Naive thymus-derived CD4-positive, alpha-beta T cell (primary cell): ENCODE results near the gene AKAP6. TPM values are rescaled to one million over a fixed set of nuclear protein-coding genes. Genes with fewer than 3 reads are reported as not detected.

Experiments
- ATAC-seq: fragments of 150-1000 bp; cut with Tn5 transposase; 2 replicates; pipeline ENCODE4 v1.10.0; 2021; ENCODE audit warnings: mild to moderate bottlenecking, moderate library complexity
- CTCF ChIA-PET: fragments of 350-600 bp; sonication (Branson Sonifier 250); formaldehyde crosslinking; loops from one replicate; lab custom pipeline; 2021; ENCODE audit warnings: antibody characterized with exemption; lab: Charles Lee
- POLR2A ChIA-PET: fragments of 350-600 bp; sonication (Branson Sonifier 250); formaldehyde crosslinking; loops from one replicate; lab custom pipeline; 2021; ENCODE audit warnings: antibody characterized with exemption, inconsistent platforms; lab: Charles Lee
- DNase-seq, 9 donors: peaks; one replicate each; pipeline versions ENCODE4 v3.0.0 to v3.0.0-alpha.2; 2020 to 2022; ENCODE audit warnings: mixed read lengths in 1 of 9
- H3K27ac ChIP-seq: one replicate; pipeline ENCODE4 v1.7.0; 2013; ENCODE audit warnings: mild to moderate bottlenecking, low read depth, low read length, moderate library complexity
- H3K27me3 ChIP-seq, 2 donors: one replicate each; pipeline ENCODE4 v1.7.0; 2013; ENCODE audit warnings: low read length in 2 of 2, mild to moderate bottlenecking in 2 of 2, moderate library complexity in 2 of 2; ENCODE audit not compliant: control insufficient read depth in 2 of 2, insufficient read depth in 2 of 2
- H3K36me3 ChIP-seq, 3 experiments: 1 replicate in 2 of 3; 2 replicates in 1 of 3; pipeline ENCODE4 v1.7.0; 2013; ENCODE audit warnings: low read length in 3 of 3, mild to moderate bottlenecking in 3 of 3, moderate library complexity in 1 of 3; ENCODE audit not compliant: insufficient read depth in 3 of 3, control insufficient read depth in 2 of 3
- H3K4me1 ChIP-seq, 2 donors: one replicate each; pipeline ENCODE4 v1.7.0; 2013; ENCODE audit warnings: low read length in 2 of 2, mild to moderate bottlenecking in 2 of 2, moderate library complexity in 1 of 2; ENCODE audit not compliant: control insufficient read depth in 2 of 2, insufficient read depth in 2 of 2
- H3K4me3 ChIP-seq: 2 replicates; pipeline ENCODE4 v1.7.0; 2013; ENCODE audit warnings: mild to moderate bottlenecking, low read length
- H3K9me3 ChIP-seq, 3 experiments: 1 replicate in 2 of 3; 2 replicates in 1 of 3; pipeline ENCODE4 v1.7.0; 2013; ENCODE audit warnings: low read length in 3 of 3; ENCODE audit not compliant: control insufficient read depth in 2 of 3
- H3K27ac Mint-ChIP-seq, 9 donors: one replicate each; pipeline ENCODE4 v1.8.0; 2020 to 2022; ENCODE audit warnings: mixed read lengths in 9 of 9, mild to moderate bottlenecking in 8 of 9, moderate library complexity in 5 of 9, inconsistent platforms in 2 of 9
- H3K27me3 Mint-ChIP-seq, 5 donors: one replicate each; pipeline ENCODE4 v1.8.0; 2021 to 2022; ENCODE audit warnings: mixed read lengths in 5 of 5, mild to moderate bottlenecking in 1 of 5
- H3K36me3 Mint-ChIP-seq, 5 donors: one replicate each; pipeline ENCODE4 v1.8.0; 2020 to 2022; ENCODE audit warnings: mixed read lengths in 5 of 5, mild to moderate bottlenecking in 3 of 5, inconsistent platforms in 1 of 5
- H3K4me1 Mint-ChIP-seq, 7 donors: one replicate each; pipeline ENCODE4 v1.8.0; 2020 to 2022; ENCODE audit warnings: mixed read lengths in 7 of 7, mild to moderate bottlenecking in 3 of 7, inconsistent platforms in 1 of 7
- H3K4me3 Mint-ChIP-seq, 10 donors: one replicate each; pipeline ENCODE4 v1.8.0; 2020 to 2022; ENCODE audit warnings: mild to moderate bottlenecking in 10 of 10, mixed read lengths in 10 of 10, moderate library complexity in 6 of 10, inconsistent platforms in 2 of 10
- H3K9me3 Mint-ChIP-seq, 11 donors: one replicate each; pipeline ENCODE4 v1.8.0; 2020 to 2022; ENCODE audit warnings: mixed read lengths in 11 of 11, mild to moderate bottlenecking in 4 of 11, inconsistent platforms in 1 of 11, moderate library complexity in 1 of 11
- intact Hi-C, 2 donors: fragments of 100-400 bp; cut with micrococcal nuclease; formaldehyde crosslinking; loops; one replicate each; pipeline ENCODE4 v1.15.1; 2023
- polyA plus RNA-seq, 2 donors: library from polyadenylated mRNA; unstranded; fragments of 300-500 nt; fragmentation: Illumina TruSeq; gene quantifications; one replicate each; pipeline ENCODE4 v1.2.3, GENCODE V29; 2021
- total RNA-seq, 6 experiments: library from RNA in 5 of 6; stranded (reverse) in 5 of 6; gene quantifications; 1 replicate in 5 of 6; 2 replicates in 1 of 6; pipeline ENCODE4 v1.2.3 and lab custom pipeline; 2021 to 2026

Gene AKAP6
- total and polyA plus RNA-seq, 7 experiments from 2014 or later, result 0.29 to 7.9 (median 4.1) TPM

- Histone ChIP-seq H3K27ac (no peak overlapping the region), H3K4me3 (no peak overlapping the region), H3K36me3 (no peaks in the 10 kb centered on the region), H3K27me3 (no peaks in the 10 kb centered on the region), H3K4me1 (no peaks in the 10 kb centered on the region), H3K9me3 (no peaks in the 10 kb centered on the region)
- Mint-ChIP-seq H3K27me3 (peaks cover 0 to 5% (median 0%) of the 10 kb centered on the region in 5 donors), H3K4me1 (peaks cover 0 to 3% (median 0%) of the 10 kb centered on the region in 7 donors), H3K4me3 (no peak overlapping the region), H3K27ac (no peak overlapping the region), H3K36me3 (peaks cover 0 to 4% (median 0%) of the 10 kb centered on the region in 5 donors), H3K9me3 (peaks cover 0 to 6% (median 0%) of the 10 kb centered on the region in 11 donors)
- ChIA-PET CTCF (no interaction called here), POLR2A (no interaction called here)
- DNase-seq (no peak), ATAC-seq (no peak)
- intact Hi-C loops, result no loop called here
Measured at GRCh38 chr14:32358781-32359180, 29.7 kb downstream of the AKAP6 start.

GRCh38 chr14:32361674-32362073 is 32.6 kb downstream of the AKAP6 start:
- Mint-ChIP-seq H3K27ac (no peak overlapping the region), H3K9me3 (no peaks in the 10 kb centered on the region), H3K36me3 (no peaks in the 10 kb centered on the region), H3K27me3 (peaks cover 0 to 5% (median 0%) of the 10 kb centered on the region in 5 donors), H3K4me3 (no peak overlapping the region), H3K4me1 (peaks cover 0 to 3% (median 0%) of the 10 kb centered on the region in 7 donors)
- no peaks in the 10 kb centered on the region for H3K9me3 ChIP-seq
- CTCF ChIA-PET, result no interaction called here
- H3K27me3 ChIP-seq, result no peaks in the 10 kb centered on the region
- intact Hi-C loops, result no loop called here
- ATAC-seq, result no peak
- H3K4me1 ChIP-seq, result no peaks in the 10 kb centered on the region
- POLR2A ChIA-PET, result no interaction called here
- no peak overlapping the region for H3K27ac ChIP-seq
- no peak for DNase-seq
- no peaks in the 10 kb centered on the region for H3K36me3 ChIP-seq
- H3K4me3 ChIP-seq, result no peak overlapping the region

GRCh38 chr14:32363761-32364160 is 34.7 kb downstream of the AKAP6 start:
- Histone ChIP-seq H3K36me3 (no peaks in the 10 kb centered on the region), H3K4me3 (no peak overlapping the region), H3K9me3 (no peaks in the 10 kb centered on the region), H3K27me3 (no peaks in the 10 kb centered on the region), H3K27ac (no peak overlapping the region), H3K4me1 (no peaks in the 10 kb centered on the region)
- Mint-ChIP-seq H3K27ac (no peak overlapping the region), H3K4me1 (peaks cover 0 to 3% (median 0%) of the 10 kb centered on the region in 7 donors), H3K36me3 (no peaks in the 10 kb centered on the region), H3K4me3 (no peak overlapping the region), H3K27me3 (peaks cover 0 to 5% (median 0%) of the 10 kb centered on the region in 5 donors), H3K9me3 (no peaks in the 10 kb centered on the region)
- ATAC-seq, result no peak
- POLR2A ChIA-PET, result no interaction called here
- DNase-seq, result no peak
- intact Hi-C loops, result no loop called here
- CTCF ChIA-PET, result no interaction called here

GRCh38 chr14:32364941-32365340 is 35.8 kb downstream of the AKAP6 start:
- Histone ChIP-seq H3K36me3 (no peaks in the 10 kb centered on the region), H3K27ac (no peak overlapping the region), H3K4me1 (no peaks in the 10 kb centered on the region), H3K4me3 (no peak overlapping the region), H3K9me3 (no peaks in the 10 kb centered on the region), H3K27me3 (no peaks in the 10 kb centered on the region)
- H3K27ac Mint-ChIP-seq, result no peak overlapping the region
- H3K4me3 Mint-ChIP-seq, result no peak overlapping the region
- CTCF ChIA-PET, result no interaction called here
- ATAC-seq (no peak), DNase-seq (no peak)
- H3K36me3 Mint-ChIP-seq, result no peaks in the 10 kb centered on the region
- H3K9me3 Mint-ChIP-seq, result no peaks in the 10 kb centered on the region
- peaks cover 0 to 3% (median 0%) of the 10 kb centered on the region in 7 donors for H3K4me1 Mint-ChIP-seq
- POLR2A ChIA-PET, result no interaction called here
- intact Hi-C loops, result no loop called here
- peaks cover 0 to 5% (median 0%) of the 10 kb centered on the region in 5 donors for H3K27me3 Mint-ChIP-seq

- Histone ChIP-seq H3K4me3 (no peak overlapping the region), H3K27me3 (no peaks in the 10 kb centered on the region), H3K36me3 (no peaks in the 10 kb centered on the region), H3K9me3 (no peaks in the 10 kb centered on the region), H3K4me1 (no peaks in the 10 kb centered on the region), H3K27ac (no peak overlapping the region)
- H3K4me1 Mint-ChIP-seq, result peaks cover 0 to 9% (median 0%) of the 10 kb centered on the region in 7 donors
- no peak overlapping the region for H3K4me3 Mint-ChIP-seq
- DNase-seq (no peak), ATAC-seq (no peak)
- ChIA-PET CTCF (no interaction called here), POLR2A (no interaction called here)
- H3K27me3 Mint-ChIP-seq, result peaks cover 0 to under 1% (median 0%) of the 10 kb centered on the region in 5 donors
- no peak overlapping the region for H3K27ac Mint-ChIP-seq
- no peaks in the 10 kb centered on the region for H3K36me3 Mint-ChIP-seq
- no peaks in the 10 kb centered on the region for H3K9me3 Mint-ChIP-seq
- intact Hi-C loops, result no loop called here
Measured at GRCh38 chr14:32366256-32366879, 37.3 kb downstream of the AKAP6 start.

GRCh38 chr14:32366986-32367385 is 37.9 kb downstream of the AKAP6 start:
- no peak for DNase-seq
- Histone ChIP-seq H3K36me3 (no peaks in the 10 kb centered on the region), H3K27me3 (no peaks in the 10 kb centered on the region), H3K9me3 (no peaks in the 10 kb centered on the region), H3K27ac (no peak overlapping the region), H3K4me3 (no peak overlapping the region), H3K4me1 (no peaks in the 10 kb centered on the region)
- H3K4me1 Mint-ChIP-seq, result peaks cover 0 to 9% (median 0%) of the 10 kb centered on the region in 7 donors
- H3K36me3 Mint-ChIP-seq, result no peaks in the 10 kb centered on the region
- no peaks in the 10 kb centered on the region for H3K27me3 Mint-ChIP-seq
- ATAC-seq, result no peak
- no peak overlapping the region for H3K4me3 Mint-ChIP-seq
- no peaks in the 10 kb centered on the region for H3K9me3 Mint-ChIP-seq
- ChIA-PET POLR2A (no interaction called here), CTCF (no interaction called here)
- intact Hi-C loops, result no loop called here
- H3K27ac Mint-ChIP-seq, result no peak overlapping the region

GRCh38 chr14:32367516-32367915 is 38.4 kb downstream of the AKAP6 start:
- no peak overlapping the region for H3K4me3 ChIP-seq
- H3K4me1 ChIP-seq, result no peaks in the 10 kb centered on the region
- ChIA-PET POLR2A (no interaction called here), CTCF (no interaction called here)
- DNase-seq (no peak), ATAC-seq (no peak)
- H3K27ac ChIP-seq, result no peak overlapping the region
- Mint-ChIP-seq H3K27ac (no peak overlapping the region), H3K4me1 (peaks cover 0 to 9% (median 0%) of the 10 kb centered on the region in 7 donors), H3K36me3 (no peaks in the 10 kb centered on the region), H3K9me3 (no peaks in the 10 kb centered on the region), H3K4me3 (no peak overlapping the region), H3K27me3 (peaks cover 0 to 1% (median 0%) of the 10 kb centered on the region in 5 donors)
- intact Hi-C loops, result no loop called here
- no peaks in the 10 kb centered on the region for H3K36me3 ChIP-seq
- H3K9me3 ChIP-seq, result no peaks in the 10 kb centered on the region
- no peaks in the 10 kb centered on the region for H3K27me3 ChIP-seq
